H9 (cell line): ENCODE measurements around the gene EIF3B. TPM values are rescaled to one million over a fixed set of nuclear protein-coding genes. Genes with fewer than 3 reads are reported as not detected.

Experiments used
- DNase-seq: peaks from one replicate; pipeline ENCODE4 v3.0.0-alpha.2; 2017
- H2AFZ ChIP-seq: one replicate; pipeline ENCODE4 v1.6.1; 2013; ENCODE audit warnings: mild to moderate bottlenecking, low read length, control low read depth, moderate library complexity
- H2AK5ac ChIP-seq: 2 replicates; pipeline ENCODE4 v1.6.1; 2013; ENCODE audit warnings: low read length, control low read depth, mixed read lengths; ENCODE audit not compliant: insufficient read length
- H2BK120ac ChIP-seq: one replicate; pipeline ENCODE4 v1.6.1; 2013; ENCODE audit warnings: low read depth, mild to moderate bottlenecking, low read length, control low read depth, inconsistent platforms; ENCODE audit not compliant: poor library complexity, severe bottlenecking
- H2BK12ac ChIP-seq: 2 replicates; pipeline ENCODE4 v1.6.1; 2013; ENCODE audit warnings: low read length, control low read depth, mixed read lengths, low read depth; ENCODE audit not compliant: insufficient read length
- H2BK15ac ChIP-seq: 2 replicates; pipeline ENCODE4 v1.6.1; 2013; ENCODE audit warnings: low read depth, low read length, control low read depth
- H2BK20ac ChIP-seq: one replicate; pipeline ENCODE4 v1.6.1; 2013; ENCODE audit warnings: low read depth, mild to moderate bottlenecking, low read length, control low read depth, inconsistent platforms; ENCODE audit not compliant: poor library complexity, severe bottlenecking
- H2BK5ac ChIP-seq: 2 replicates; pipeline ENCODE4 v1.6.1; 2013; ENCODE audit warnings: low read length, control low read depth, mixed read lengths; ENCODE audit not compliant: insufficient read length
- H3K14ac ChIP-seq: 2 replicates; pipeline ENCODE4 v1.6.1; 2013; ENCODE audit warnings: low read length, control low read depth; ENCODE audit not compliant: insufficient read depth
- H3K18ac ChIP-seq: 2 replicates; pipeline ENCODE4 v1.6.1; 2013; ENCODE audit warnings: low read depth, mild to moderate bottlenecking, mixed read lengths, low read length, control low read depth; ENCODE audit not compliant: insufficient read length
- H3K23ac ChIP-seq: 2 replicates; pipeline ENCODE4 v1.6.1; 2013; ENCODE audit warnings: low read length, control low read depth, mixed read lengths, low read depth; ENCODE audit not compliant: insufficient read length
- H3K23me2 ChIP-seq: 2 replicates; pipeline ENCODE4 v1.6.1; 2013; ENCODE audit warnings: low read depth, mild to moderate bottlenecking, mixed read lengths, low read length, control low read depth; ENCODE audit not compliant: insufficient read length, poor library complexity, severe bottlenecking
- H3K27ac ChIP-seq: 2 replicates; pipeline ENCODE4 v1.5.1; 2013; ENCODE audit warnings: low read length, control low read depth, mixed read lengths, low read depth; ENCODE audit not compliant: insufficient read length
- H3K27me3 ChIP-seq: 2 replicates; pipeline ENCODE4 v1.6.1; 2013; ENCODE audit warnings: low read length, control low read depth, inconsistent platforms; ENCODE audit not compliant: insufficient read depth
- H3K4ac ChIP-seq: 2 replicates; pipeline ENCODE4 v1.6.1; 2013; ENCODE audit warnings: low read depth, mild to moderate bottlenecking, control low read depth, inconsistent platforms, low read length, moderate library complexity
- H3K4me1 ChIP-seq: 2 replicates; pipeline ENCODE4 v1.6.1; 2013; ENCODE audit warnings: low read length, control low read depth, inconsistent platforms; ENCODE audit not compliant: insufficient read depth
- H3K4me2 ChIP-seq: 2 replicates; pipeline ENCODE4 v1.6.1; 2013; ENCODE audit warnings: low read length, control low read depth, mixed read lengths; ENCODE audit not compliant: insufficient read length, insufficient read depth
- H3K56ac ChIP-seq: 2 replicates; pipeline ENCODE4 v1.6.1; 2013; ENCODE audit warnings: low read depth, mild to moderate bottlenecking, mixed read lengths, low read length, control low read depth; ENCODE audit not compliant: insufficient read length
- H3K79me1 ChIP-seq: 2 replicates; pipeline ENCODE4 v1.6.1; 2013; ENCODE audit warnings: low read depth, mild to moderate bottlenecking, moderate library complexity, low read length, control low read depth, inconsistent platforms; ENCODE audit not compliant: insufficient read depth, poor library complexity, severe bottlenecking
- H3K79me2 ChIP-seq: 2 replicates; pipeline ENCODE4 v1.6.1; 2013; ENCODE audit warnings: low read length, control low read depth, inconsistent platforms; ENCODE audit not compliant: insufficient read depth
- H3K9ac ChIP-seq: 2 replicates; pipeline ENCODE4 v1.6.1; 2013; ENCODE audit warnings: low read length, control low read depth, mixed read lengths; ENCODE audit not compliant: insufficient read length; ENCODE audit errors: extremely low read depth
- H3K9me3 ChIP-seq: one replicate; pipeline ENCODE4 v1.6.1; 2013; ENCODE audit warnings: low read depth, low read length, inconsistent platforms; ENCODE audit not compliant: control insufficient read depth
- H3T11ph ChIP-seq: one replicate; pipeline ENCODE4 v1.6.1; 2013; ENCODE audit warnings: mild to moderate bottlenecking, low read length, control low read depth, inconsistent platforms
- H4K20me1 ChIP-seq: one replicate; pipeline ENCODE4 v1.6.1; 2013; ENCODE audit not compliant: control insufficient read depth, insufficient read length, insufficient read depth
- H4K5ac ChIP-seq: 2 replicates; pipeline ENCODE4 v1.6.1; 2013; ENCODE audit warnings: low read depth, mild to moderate bottlenecking, mixed read lengths, low read length, control low read depth; ENCODE audit not compliant: insufficient read length
- H4K8ac ChIP-seq: replicated peaks from 2 replicates; pipeline ENCODE4 v1.6.1; 2013; ENCODE audit warnings: low read length, control low read depth, mixed read lengths, low read depth; ENCODE audit not compliant: insufficient read length
- H4K91ac ChIP-seq: 2 replicates; pipeline ENCODE4 v1.6.1; 2013; ENCODE audit warnings: low read depth, mild to moderate bottlenecking, moderate library complexity, mixed read lengths, low read length, control low read depth; ENCODE audit not compliant: insufficient read length
- H3K27ac Mint-ChIP-seq, 3 experiments: 2 replicates in 2 of 3; 3 replicates in 1 of 3; pipeline ENCODE4 v1.8.0; 2020 to 2021; ENCODE audit warnings: mixed read lengths in 3 of 3, mild to moderate bottlenecking in 1 of 3, moderate library complexity in 1 of 3
- H3K27me3 Mint-ChIP-seq: 2 replicates; pipeline ENCODE4 v1.8.0; 2021; ENCODE audit warnings: low read depth, mild to moderate bottlenecking, moderate library complexity, mixed read lengths
- H3K36me3 Mint-ChIP-seq, 3 experiments: 2 replicates in 2 of 3; 3 replicates in 1 of 3; pipeline ENCODE4 v1.8.0; 2020 to 2021; ENCODE audit warnings: low read depth in 3 of 3, mixed read lengths in 3 of 3; ENCODE audit not compliant: insufficient read depth in 1 of 3
- H3K4me1 Mint-ChIP-seq, 2 experiments: 2 replicates each; pipeline ENCODE4 v1.8.0; 2020; ENCODE audit warnings: mixed read lengths in 2 of 2
- H3K4me3 Mint-ChIP-seq, 2 experiments: 2 replicates in 1 of 2; 3 replicates in 1 of 2; pipeline ENCODE4 v1.8.0; 2020 to 2021; ENCODE audit warnings: mild to moderate bottlenecking in 2 of 2, mixed read lengths in 2 of 2, moderate library complexity in 1 of 2
- H3K9me3 Mint-ChIP-seq, 2 experiments: 2 replicates in 1 of 2; 3 replicates in 1 of 2; pipeline ENCODE4 v1.8.0; 2020; ENCODE audit warnings: mild to moderate bottlenecking in 2 of 2, mixed read lengths in 2 of 2, moderate library complexity in 1 of 2
- CTCF ChIP-seq: fragments of 200-600 bp; sonication (generic); conservative IDR thresholded peaks from 3 replicates; pipeline ENCODE4 v1.8.0; 2021; ENCODE audit warnings: antibody characterized with exemption, mild to moderate bottlenecking
- WGBS: extraction: QIAGEN DNeasy Blood & Tissue Kit; methylation state at CpG from one replicate; pipeline ENCODE4 v1.1.7; 2013; ENCODE audit warnings: missing lambda C conversion rate, low lambda C conversion rate, mixed read lengths; ENCODE audit not compliant: insufficient read length; ENCODE audit errors: extremely low coverage; 5-methylcytosine and 5-hydroxymethylcytosine counted together
- total RNA-seq: library from RNA; stranded (reverse); gene quantifications from 2 replicates; pipeline ENCODE4 v1.2.1, GENCODE V29; 2021

EIF3B gene
- total RNA-seq, 1 experiment from 2014 or later, result 337 TPM

- Histone ChIP-seq H3K9me3 (no peaks in the 10 kb centered on the region), H2BK12ac (no peak overlapping the region), H2AFZ (no peak overlapping the region), H4K8ac (no peak overlapping the region), H4K5ac (no peak overlapping the region), H3K14ac (no peak overlapping the region), H4K20me1 (no peaks in the 10 kb centered on the region), H3K79me2 (peaks cover 3% of the 10 kb centered on the region; the same call in 1 of the 2 replicates), H3K4me2 (no peak overlapping the region), H3K9ac (no peak overlapping the region), H4K91ac (no peak overlapping the region), H3K23me2 (no peaks in the 10 kb centered on the region), H3K27me3 (no peaks in the 10 kb centered on the region), H3K27ac (no peak overlapping the region), H3K4me1 (no peaks in the 10 kb centered on the region), H3K23ac (no peak overlapping the region), H2BK120ac (no peak overlapping the region), H2BK5ac (no peak overlapping the region), H3K4ac (no peak overlapping the region), H3K79me1 (peaks cover 5% of the 10 kb centered on the region), H2BK15ac (no peak overlapping the region), H2AK5ac (no peak overlapping the region), H3K18ac (no peak overlapping the region), H3K56ac (no peak overlapping the region), H3T11ph (no peak overlapping the region), H2BK20ac (no peak overlapping the region)
- Mint-ChIP-seq H3K4me3 (no peak overlapping the region), H3K27me3 (no peaks in the 10 kb centered on the region; the same call in 1 of the 2 replicates), H3K9me3 (no peaks in the 10 kb centered on the region; a peak in 2 of 5 replicates), H3K27ac (peak overlapping the region in 1 of 3 experiments; percentile 48; a peak in 2 of 7 replicates), H3K4me1 (no peaks in the 10 kb centered on the region), H3K36me3 (peaks cover 63 to 81% (median 76%) of the 10 kb centered on the region in 3 experiments)
- no peak for DNase-seq
- no CpG with 5 or more reads among the region's 20 CpGs for WGBS
- TF ChIP-seq CTCF, result no peak
Measured at GRCh38 chr7:2379161-2379560, 24.5 kb downstream of the EIF3B start.
